ENCODE measurements around the gene CELF4.

CELF4 gene

GRCh38 chr18:37348729-37349128, 216.9 kb downstream of the CELF4 start:
- no peak for DNase-seq (ENCODE audit: low spot score)

GRCh38 chr18:37346048-37346447, 219.6 kb downstream of the CELF4 start:
- DNase-seq (ENCODE audit: low spot score): no peak

- DNase-seq (ENCODE audit: low spot score): no peak
Observed at GRCh38 chr18:37343542-37343851, 222.1 kb downstream of the CELF4 start.

GRCh38 chr18:37341473-37342086, 224.0 kb downstream of the CELF4 start:
- no peak for DNase-seq (ENCODE audit: low spot score)

GRCh38 chr18:37341016-37341415, 224.6 kb downstream of the CELF4 start:
- DNase-seq (ENCODE audit: low spot score): no peak

- no peak for DNase-seq (ENCODE audit: low spot score)
Observed at GRCh38 chr18:37339701-37340215, 225.8 kb downstream of the CELF4 start.

GRCh38 chr18:37336568-37337285, 228.9 kb downstream of the CELF4 start:
- no peak for DNase-seq (ENCODE audit: low spot score)

GRCh38 chr18:37335409-37335736, 230.2 kb downstream of the CELF4 start:
- DNase-seq (ENCODE audit: low spot score): no peak

GRCh38 chr18:37334631-37335408, 230.8 kb downstream of the CELF4 start:
- DNase-seq (ENCODE audit: low spot score): no peak

- no peak for DNase-seq (ENCODE audit: low spot score)
Observed at GRCh38 chr18:37332628-37333420, 232.8 kb downstream of the CELF4 start.

GRCh38 chr18:37332219-37332618, 233.4 kb downstream of the CELF4 start:
- no peak for DNase-seq (ENCODE audit: low spot score)

GRCh38 chr18:37330173-37330572, 235.4 kb downstream of the CELF4 start:
- DNase-seq (ENCODE audit: low spot score): no peak

GRCh38 chr18:37328946-37329719, 236.5 kb downstream of the CELF4 start:
- DNase-seq (ENCODE audit: low spot score): no peak

- no peak for DNase-seq (ENCODE audit: low spot score)
Observed at GRCh38 chr18:37327063-37327577, 238.5 kb downstream of the CELF4 start.

GRCh38 chr18:37322492-37323035, 243.0 kb downstream of the CELF4 start:
- peak; percentile 62 for DNase-seq (ENCODE audit: low spot score)

- no peak for DNase-seq (ENCODE audit: low spot score)
Observed at GRCh38 chr18:37321582-37322491, 243.8 kb downstream of the CELF4 start.

- no peak for DNase-seq (ENCODE audit: low spot score)
Observed at GRCh38 chr18:37320317-37320716, 245.3 kb downstream of the CELF4 start.

GRCh38 chr18:37318360-37319355, 246.9 kb downstream of the CELF4 start:
- DNase-seq (ENCODE audit: low spot score): no peak

- DNase-seq (ENCODE audit: low spot score): no peak
Observed at GRCh38 chr18:37317486-37317885, 248.1 kb downstream of the CELF4 start.

Data from HuH-7 (cell line).